Measurements from ENCODE around the gene EIF6. TPM values are rescaled to one million over a fixed set of nuclear protein-coding genes. Genes with fewer than 3 reads are reported as not detected.

The EIF6 gene
- total and polyA plus RNA-seq, 2 donors (not counting 3 experiments of a cell fraction or from before 2014, with no cell fraction given), result 153 to 286 TPM

DNA sequence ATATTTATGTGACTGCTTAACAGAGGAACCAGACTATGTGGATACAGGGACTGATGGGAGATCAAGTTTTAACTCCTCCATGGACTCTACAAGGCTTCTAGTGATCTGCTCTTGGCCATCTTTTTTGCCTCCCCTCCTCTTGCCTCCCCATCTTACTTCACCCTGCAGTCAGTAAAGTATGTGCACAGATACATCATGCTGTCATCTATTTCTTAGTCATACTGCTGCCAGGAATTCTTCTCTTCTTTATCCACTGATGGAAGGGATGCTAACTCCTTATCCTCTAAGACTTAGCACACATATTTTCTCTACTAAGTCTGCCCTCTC, 35.3 kb upstream of the EIF6 start:
- ChIA-PET POLR2A (interaction anchor here (0.5 kb wide), 1 partner anchor 92 kb away, joined by 3 read pairs; no protein-coding TSS in a partner anchor), CTCF (interaction anchor here (1.7 to 6.7 kb wide), 2 partner anchors 10 to 14 kb away, joined by 10 to 83 read pairs; no protein-coding TSS in a partner anchor)
- no peak overlapping the region for H3K9ac ChIP-seq (replicated peaks; ENCODE audit: extremely low read depth, insufficient read depth, low read length)
- peaks cover 43% of the 10 kb centered on the region for H3K4me1 ChIP-seq (ENCODE audit: control insufficient read depth, extremely low read depth, insufficient read depth, low read length)
- no peaks in the 10 kb centered on the region for H3K36me3 ChIP-seq (ENCODE audit: control insufficient read depth in 2 of 2, extremely low read depth in 1 of 2, insufficient read depth in 2 of 2, low read length in 2 of 2)
- TF ChIP-seq POLR2A (IDR thresholded peaks at IDR 0.05; ENCODE audit: low read depth, low read length), result no peak
- no peaks in the 10 kb centered on the region for H3K27me3 ChIP-seq (ENCODE audit: control insufficient read depth in 2 of 2, insufficient read depth in 2 of 2, low read length in 2 of 2)
- no peak for FAIRE-seq
- H3K9me1 ChIP-seq (replicated peaks; ENCODE audit: control insufficient read depth, extremely low read depth, insufficient read depth, low read length), result no peaks in the 10 kb centered on the region
- dilution Hi-C loops (cut with MboI; ENCODE audit: extremely low pct_ligation_motif_present, low sequenced_read_pairs) (no loop called here), intact Hi-C loops (cut with micrococcal nuclease) (no loop called here)
- no peaks in the 10 kb centered on the region for H3K9me3 ChIP-seq (replicated peaks; ENCODE audit: control insufficient read depth, insufficient read depth, low read length)
- no peak overlapping the region for H2AFZ ChIP-seq (ENCODE audit: low read depth, low read length)
- no peaks in the 10 kb centered on the region for H4K20me1 ChIP-seq (replicated peaks; ENCODE audit: control insufficient read depth, extremely low read depth, insufficient read depth, low read length)
- no peak overlapping the region for H3K4me2 ChIP-seq (ENCODE audit: insufficient read depth, low read length)
- peak overlapping the region; percentile 74 for H3K27ac ChIP-seq (ENCODE audit: insufficient read depth, low read depth, low read length)
- no peak for DNase-seq (ENCODE audit: low read depth, low spot score)
- H3K79me2 ChIP-seq (ENCODE audit: control insufficient read depth, insufficient read depth, low read length), result no peaks in the 10 kb centered on the region
- BruUV-seq (replicated peaks), result no TSS peak
- H3K4me3 ChIP-seq (replicated peaks in 1 of 3; ENCODE audit: insufficient read depth in 1 of 3, low read depth in 1 of 3, low read length in 3 of 3), result no peak overlapping the region

DNA sequence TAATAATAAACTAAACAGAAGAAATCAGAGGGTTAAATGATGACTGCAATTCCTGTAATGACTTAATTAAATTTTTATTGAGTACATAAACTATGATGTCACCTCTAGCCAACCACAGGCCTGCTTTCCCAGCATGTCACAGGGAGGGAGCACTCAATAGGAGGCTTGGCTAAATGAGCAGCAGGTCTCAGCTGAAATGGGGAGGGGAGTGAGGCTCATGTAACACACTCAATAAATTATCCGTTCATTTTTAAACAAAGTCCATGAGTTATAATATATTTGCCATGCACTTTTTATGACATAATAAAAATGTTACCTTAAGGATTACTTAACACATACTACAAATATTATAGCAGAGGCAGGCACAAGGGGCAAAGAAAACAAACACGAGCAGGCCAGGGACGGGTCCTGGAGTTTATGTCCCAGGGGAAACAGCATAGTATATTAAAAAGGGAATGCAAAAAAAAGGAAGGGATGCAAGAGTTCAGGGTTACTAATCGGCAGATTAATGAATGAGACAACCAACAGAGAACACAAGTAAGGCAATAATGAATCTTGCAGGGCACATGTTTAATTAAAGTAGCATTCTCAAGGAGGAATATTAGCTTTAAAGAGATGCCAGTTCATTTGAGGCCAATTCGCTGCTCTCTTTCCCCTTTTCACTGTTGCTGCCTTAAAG, 34.8 kb upstream of the EIF6 start:
- peak; percentile 48 for DNase-seq (ENCODE audit: low read depth, low spot score)
- Histone ChIP-seq H3K27ac (ENCODE audit: insufficient read depth, low read depth, low read length) (peak overlapping the region; percentile 74), H3K9me1 (replicated peaks; ENCODE audit: control insufficient read depth, extremely low read depth, insufficient read depth, low read length) (no peaks in the 10 kb centered on the region), H3K36me3 (ENCODE audit: control insufficient read depth in 2 of 2, extremely low read depth in 1 of 2, insufficient read depth in 2 of 2, low read length in 2 of 2) (peaks cover 0 to under 1% of the 10 kb centered on the region in 2 experiments), H3K9me3 (replicated peaks; ENCODE audit: control insufficient read depth, insufficient read depth, low read length) (no peaks in the 10 kb centered on the region), H4K20me1 (replicated peaks; ENCODE audit: control insufficient read depth, extremely low read depth, insufficient read depth, low read length) (no peaks in the 10 kb centered on the region), H3K79me2 (ENCODE audit: control insufficient read depth, insufficient read depth, low read length) (no peaks in the 10 kb centered on the region), H3K4me2 (ENCODE audit: insufficient read depth, low read length) (peak overlapping the region; percentile 19), H3K4me1 (ENCODE audit: control insufficient read depth, extremely low read depth, insufficient read depth, low read length) (peaks cover 43% of the 10 kb centered on the region), H3K4me3 (replicated peaks in 1 of 3; ENCODE audit: insufficient read depth in 1 of 3, low read depth in 1 of 3, low read length in 3 of 3) (no peak overlapping the region), H3K9ac (replicated peaks; ENCODE audit: extremely low read depth, insufficient read depth, low read length) (no peak overlapping the region), H3K27me3 (ENCODE audit: control insufficient read depth in 2 of 2, insufficient read depth in 2 of 2, low read length in 2 of 2) (no peaks in the 10 kb centered on the region), H2AFZ (ENCODE audit: low read depth, low read length) (no peak overlapping the region)
- ChIA-PET CTCF (interaction anchor here (1.5 to 6.7 kb wide), 3 partner anchors 8 to 14 kb away, joined by 6 to 83 read pairs (median 7); no protein-coding TSS in a partner anchor), POLR2A (interaction anchor here (1.6 kb wide), 1 partner anchor 13 kb away, joined by 5 read pairs; no protein-coding TSS in a partner anchor)
- dilution Hi-C loops (cut with MboI; ENCODE audit: extremely low pct_ligation_motif_present, low sequenced_read_pairs) (no loop called here), intact Hi-C loops (cut with micrococcal nuclease) (no loop called here)
- no TSS peak for BruUV-seq (replicated peaks)
- no peak for TF ChIP-seq GATA2 (IDR thresholded peaks at IDR 0.05; ENCODE audit: insufficient read depth, insufficient read length, low read depth, low read length)
- peak; percentile 78 for FAIRE-seq

Measured in endothelial cell of umbilical vein (primary cell).